Natural killer cell treated with Interleukin-12 subunit alpha and Interleukin-12 subunit beta and Interleukin-15 and Interleukin-18, amount 100 ng/mL, for 72 hours (primary cell): ENCODE results near the gene MUC5AC. TPM values are rescaled to one million over a fixed set of nuclear protein-coding genes. Genes with fewer than 3 reads are reported as not detected.

Source experiments
- ATAC-seq, 2 donors: fragments of 150-1000 bp; cut with Tn5 transposase in 1 of 2; sonication (Bioruptor Pico), chemical (Tn5 transposase) in 1 of 2; 2 replicates each; pipeline ENCODE4 v1.10.0; 2021
- DNase-seq: peaks from one replicate; pipeline ENCODE4 v3.0.0; 2022; ENCODE audit warnings: low spot score
- H3K27ac Mint-ChIP-seq, 2 donors: 1 replicate in 1 of 2; 2 replicates in 1 of 2; pipeline ENCODE4 v1.8.0; 2022; ENCODE audit warnings: mixed read lengths in 2 of 2, mild to moderate bottlenecking in 1 of 2, moderate library complexity in 1 of 2
- H3K27me3 Mint-ChIP-seq, 2 donors: 1 replicate in 1 of 2; 2 replicates in 1 of 2; pipeline ENCODE4 v1.8.0; 2022; ENCODE audit warnings: mixed read lengths in 2 of 2
- H3K36me3 Mint-ChIP-seq: one replicate; pipeline ENCODE4 v1.8.0; 2022; ENCODE audit warnings: mixed read lengths
- H3K4me1 Mint-ChIP-seq, 2 donors: 1 replicate in 1 of 2; 2 replicates in 1 of 2; pipeline ENCODE4 v1.8.0; 2022; ENCODE audit warnings: low read depth in 2 of 2, mixed read lengths in 2 of 2, mild to moderate bottlenecking in 1 of 2
- H3K4me3 Mint-ChIP-seq: one replicate; pipeline ENCODE4 v1.8.0; 2022; ENCODE audit warnings: mixed read lengths
- H3K9me3 Mint-ChIP-seq: 2 replicates; pipeline ENCODE4 v1.8.0; 2022; ENCODE audit warnings: mixed read lengths
- total RNA-seq, 2 donors: library from RNA; stranded (reverse); gene quantifications; one replicate each; pipeline ENCODE4 v1.2.3, GENCODE V29; 2022

MUC5AC gene
- total RNA-seq, 2 donors from 2014 or later: not detected

GRCh38 chr11:1193326-1194230, 35.8 kb downstream of the MUC5AC start:
- Mint-ChIP-seq H3K9me3 (no peaks in the 10 kb centered on the region), H3K27ac (no peak overlapping the region), H3K4me1 (no peaks in the 10 kb centered on the region), H3K27me3 (no peaks in the 10 kb centered on the region), H3K36me3 (no peaks in the 10 kb centered on the region), H3K4me3 (no peak overlapping the region)
- ATAC-seq: peak in 1 of 2 donors; percentile 12
- no peak for DNase-seq

- H3K27ac Mint-ChIP-seq: no peak overlapping the region
- no peaks in the 10 kb centered on the region for H3K4me1 Mint-ChIP-seq
- DNase-seq (peak; percentile 60), ATAC-seq (no peak)
- no peaks in the 10 kb centered on the region for H3K27me3 Mint-ChIP-seq
- H3K9me3 Mint-ChIP-seq: no peaks in the 10 kb centered on the region
- H3K4me3 Mint-ChIP-seq: no peak overlapping the region
- no peaks in the 10 kb centered on the region for H3K36me3 Mint-ChIP-seq
These were observed 36.7 kb downstream of the MUC5AC start for GRCh38 chr11:1194231-1194976.

GRCh38 chr11:1194977-1195681, 37.4 kb downstream of the MUC5AC start:
- no peak for ATAC-seq
- DNase-seq: no peak
- Mint-ChIP-seq H3K4me1 (no peaks in the 10 kb centered on the region), H3K9me3 (no peaks in the 10 kb centered on the region), H3K27me3 (no peaks in the 10 kb centered on the region), H3K4me3 (no peak overlapping the region), H3K27ac (no peak overlapping the region), H3K36me3 (no peaks in the 10 kb centered on the region)

GRCh38 chr11:1195682-1196515, 38.1 kb downstream of the MUC5AC start:
- H3K4me1 Mint-ChIP-seq: no peaks in the 10 kb centered on the region
- no peak overlapping the region for H3K4me3 Mint-ChIP-seq
- H3K27ac Mint-ChIP-seq: no peak overlapping the region
- ATAC-seq (peak in 1 of 2 donors; percentile 2), DNase-seq (no peak)
- H3K27me3 Mint-ChIP-seq: no peaks in the 10 kb centered on the region
- no peaks in the 10 kb centered on the region for H3K36me3 Mint-ChIP-seq
- no peaks in the 10 kb centered on the region for H3K9me3 Mint-ChIP-seq

GRCh38 chr11:1196516-1197391, 39.0 kb downstream of the MUC5AC start:
- H3K4me1 Mint-ChIP-seq: no peaks in the 10 kb centered on the region
- no peak overlapping the region for H3K4me3 Mint-ChIP-seq
- ATAC-seq (no peak), DNase-seq (peak; percentile 61)
- no peaks in the 10 kb centered on the region for H3K36me3 Mint-ChIP-seq
- no peaks in the 10 kb centered on the region for H3K27me3 Mint-ChIP-seq
- no peaks in the 10 kb centered on the region for H3K9me3 Mint-ChIP-seq
- H3K27ac Mint-ChIP-seq: no peak overlapping the region

- Mint-ChIP-seq H3K27ac (no peak overlapping the region), H3K4me3 (no peak overlapping the region), H3K4me1 (no peaks in the 10 kb centered on the region), H3K27me3 (no peaks in the 10 kb centered on the region), H3K36me3 (no peaks in the 10 kb centered on the region), H3K9me3 (no peaks in the 10 kb centered on the region)
- ATAC-seq (no peak), DNase-seq (no peak)
These were observed 39.7 kb downstream of the MUC5AC start for GRCh38 chr11:1197431-1197885.

- ATAC-seq (no peak), DNase-seq (no peak)
These were observed 40.3 kb downstream of the MUC5AC start for GRCh38 chr11:1197886-1198560.

GRCh38 chr11:1198561-1199240, 40.9 kb downstream of the MUC5AC start:
- no peaks in the 10 kb centered on the region for H3K4me1 Mint-ChIP-seq
- ATAC-seq: no peak
- no peaks in the 10 kb centered on the region for H3K27me3 Mint-ChIP-seq
- DNase-seq: no peak
- H3K36me3 Mint-ChIP-seq: no peaks in the 10 kb centered on the region
- no peak overlapping the region for H3K4me3 Mint-ChIP-seq
- no peak overlapping the region for H3K27ac Mint-ChIP-seq
- no peaks in the 10 kb centered on the region for H3K9me3 Mint-ChIP-seq

More at GRCh38 chr11:1197886-1198560, 40.3 kb downstream of the MUC5AC start:
- Mint-ChIP-seq H3K27me3 (no peaks in the 10 kb centered on the region), H3K4me3 (no peak overlapping the region), H3K9me3 (no peaks in the 10 kb centered on the region), H3K36me3 (no peaks in the 10 kb centered on the region), H3K27ac (no peak overlapping the region), H3K4me1 (no peaks in the 10 kb centered on the region)

- DNase-seq: no peak
- H3K4me1 Mint-ChIP-seq: no peaks in the 10 kb centered on the region
These were observed 41.5 kb downstream of the MUC5AC start for GRCh38 chr11:1199241-1199750.

GRCh38 chr11:1199751-1200610, 42.2 kb downstream of the MUC5AC start:
- H3K27me3 Mint-ChIP-seq: no peaks in the 10 kb centered on the region
- H3K36me3 Mint-ChIP-seq: no peaks in the 10 kb centered on the region
- H3K27ac Mint-ChIP-seq: no peak overlapping the region
- H3K4me1 Mint-ChIP-seq: no peaks in the 10 kb centered on the region
- no peak overlapping the region for H3K4me3 Mint-ChIP-seq
- no peak for ATAC-seq
- DNase-seq: no peak
- H3K9me3 Mint-ChIP-seq: no peaks in the 10 kb centered on the region

More at GRCh38 chr11:1199241-1199750, 41.5 kb downstream of the MUC5AC start:
- H3K4me3 Mint-ChIP-seq: no peak overlapping the region
- H3K36me3 Mint-ChIP-seq: no peaks in the 10 kb centered on the region
- H3K27me3 Mint-ChIP-seq: no peaks in the 10 kb centered on the region
- H3K27ac Mint-ChIP-seq: no peak overlapping the region
- ATAC-seq: no peak
- no peaks in the 10 kb centered on the region for H3K9me3 Mint-ChIP-seq
